ENCODE results near the gene ABCB4. TPM values are rescaled to one million over a fixed set of nuclear protein-coding genes. Genes with fewer than 3 reads are reported as not detected.

The ABCB4 gene
- polyA plus RNA-seq, 1 donor (not counting 4 experiments of a cell fraction or from before 2014, with no cell fraction given), result not detected

DNA sequence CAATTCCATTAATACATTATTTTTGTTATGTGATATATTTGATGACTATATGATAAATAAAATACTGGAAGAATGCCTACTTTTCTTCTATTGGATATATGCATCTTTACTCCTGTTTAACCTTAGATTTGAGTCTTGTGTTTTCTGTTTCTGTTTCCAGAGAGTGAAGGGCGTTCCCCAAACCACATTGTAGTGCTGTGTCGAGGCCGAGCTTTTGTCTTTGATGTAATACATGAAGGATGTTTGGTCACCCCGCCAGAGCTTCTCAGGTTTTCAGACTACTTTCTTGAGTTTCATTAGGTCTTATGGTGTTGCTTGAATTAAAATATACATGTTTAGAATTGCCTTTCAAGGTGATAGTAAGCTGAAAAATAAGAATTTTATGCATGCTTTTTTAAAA is 106.3 kb downstream of the ABCB4 start:
- no peak for FAIRE-seq
- H3K9me3 ChIP-seq (ENCODE audit: control insufficient read depth, low read depth, low read length), result no peaks in the 10 kb centered on the region
- no peak overlapping the region for H3K9ac ChIP-seq (ENCODE audit: control insufficient read depth, extremely low read depth, insufficient read depth, low read length)
- H3K27ac ChIP-seq (ENCODE audit: control insufficient read depth, insufficient read depth, low read length), result no peak overlapping the region
- no peak for DNase-seq (ENCODE audit: low read depth, low spot score)
- H3K79me2 ChIP-seq (ENCODE audit: control insufficient read depth, insufficient read depth, low read length), result no peaks in the 10 kb centered on the region
- peaks cover 4% of the 10 kb centered on the region for H3K4me1 ChIP-seq (ENCODE audit: control insufficient read depth, extremely low read depth, insufficient read depth, low read length)
- no peak for TF ChIP-seq EZH2 (IDR thresholded peaks at IDR 0.05; ENCODE audit: low read length)
- TF ChIP-seq, protein P1, sequence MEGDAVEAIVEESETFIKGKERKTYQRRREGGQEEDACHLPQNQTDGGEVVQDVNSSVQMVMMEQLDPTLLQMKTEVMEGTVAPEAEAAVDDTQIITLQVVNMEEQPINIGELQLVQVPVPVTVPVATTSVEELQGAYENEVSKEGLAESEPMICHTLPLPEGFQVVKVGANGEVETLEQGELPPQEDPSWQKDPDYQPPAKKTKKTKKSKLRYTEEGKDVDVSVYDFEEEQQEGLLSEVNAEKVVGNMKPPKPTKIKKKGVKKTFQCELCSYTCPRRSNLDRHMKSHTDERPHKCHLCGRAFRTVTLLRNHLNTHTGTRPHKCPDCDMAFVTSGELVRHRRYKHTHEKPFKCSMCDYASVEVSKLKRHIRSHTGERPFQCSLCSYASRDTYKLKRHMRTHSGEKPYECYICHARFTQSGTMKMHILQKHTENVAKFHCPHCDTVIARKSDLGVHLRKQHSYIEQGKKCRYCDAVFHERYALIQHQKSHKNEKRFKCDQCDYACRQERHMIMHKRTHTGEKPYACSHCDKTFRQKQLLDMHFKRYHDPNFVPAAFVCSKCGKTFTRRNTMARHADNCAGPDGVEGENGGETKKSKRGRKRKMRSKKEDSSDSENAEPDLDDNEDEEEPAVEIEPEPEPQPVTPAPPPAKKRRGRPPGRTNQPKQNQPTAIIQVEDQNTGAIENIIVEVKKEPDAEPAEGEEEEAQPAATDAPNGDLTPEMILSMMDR (optimal IDR thresholded peaks at IDR 0.05 in 1 of 3, IDR thresholded peaks at IDR 0.05 in 1 of 3, conservative IDR thresholded peaks at IDR 0.05 in 1 of 3; ENCODE audit: extremely low read depth in 1 of 3, insufficient read depth in 2 of 3, low read length in 3 of 3), result no peak
- H4K20me1 ChIP-seq (ENCODE audit: control insufficient read depth, extremely low read depth, insufficient read depth, low read length), result no peaks in the 10 kb centered on the region
- no peaks in the 10 kb centered on the region for H3K9me1 ChIP-seq (ENCODE audit: control insufficient read depth, extremely low read depth, insufficient read depth, low read length)
- H3K4me3 ChIP-seq (ENCODE audit: control insufficient read depth in 2 of 3, extremely low read depth in 1 of 3, insufficient read depth in 2 of 3, low read depth in 1 of 3, low read length in 3 of 3), result no peak overlapping the region
- H3K4me2 ChIP-seq (ENCODE audit: control insufficient read depth, extremely low read depth, insufficient read depth, low read depth, low read length), result no peak overlapping the region
- no peaks in the 10 kb centered on the region for H3K36me3 ChIP-seq (ENCODE audit: control insufficient read depth in 2 of 2, extremely low read depth in 1 of 2, insufficient read depth in 2 of 2, low read length in 2 of 2)
- H2AFZ ChIP-seq (ENCODE audit: control insufficient read depth, low read length), result no peak overlapping the region
- dilution Hi-C loops (cut with MboI; ENCODE audit: extremely low pct_ligation_motif_present, low sequenced_read_pairs), result no loop called here
- H3K27me3 ChIP-seq (ENCODE audit: control insufficient read depth, extremely low read depth, insufficient read depth, low read length), result no peaks in the 10 kb centered on the region

DNA sequence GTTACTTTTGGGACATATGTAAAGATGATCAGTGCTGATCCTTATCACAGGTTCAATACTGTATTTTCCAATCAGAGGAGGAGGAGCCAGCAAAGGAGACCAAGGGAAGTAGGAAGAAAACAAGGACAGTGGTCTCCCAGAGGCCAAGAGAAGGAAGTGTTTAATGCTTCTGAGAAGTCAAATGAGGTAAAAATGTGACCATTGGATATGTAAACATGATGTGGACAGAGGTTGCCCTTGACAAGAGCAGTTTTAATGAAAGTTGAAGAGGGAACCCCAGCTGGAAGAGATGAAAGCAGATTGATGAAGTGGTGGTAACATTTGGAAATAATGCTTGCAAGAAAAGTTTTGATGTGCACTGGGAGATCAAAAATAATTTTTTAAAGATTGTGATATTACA is 111.2 kb downstream of the ABCB4 start:
- Histone ChIP-seq H3K27ac (ENCODE audit: control insufficient read depth, insufficient read depth, low read length) (no peak overlapping the region), H3K9me3 (ENCODE audit: control insufficient read depth, low read depth, low read length) (no peaks in the 10 kb centered on the region), H4K20me1 (ENCODE audit: control insufficient read depth, extremely low read depth, insufficient read depth, low read length) (no peaks in the 10 kb centered on the region), H3K9me1 (ENCODE audit: control insufficient read depth, extremely low read depth, insufficient read depth, low read length) (no peaks in the 10 kb centered on the region), H3K4me2 (ENCODE audit: control insufficient read depth, extremely low read depth, insufficient read depth, low read depth, low read length) (no peak overlapping the region), H3K36me3 (ENCODE audit: control insufficient read depth in 2 of 2, extremely low read depth in 1 of 2, insufficient read depth in 2 of 2, low read length in 2 of 2) (no peaks in the 10 kb centered on the region), H3K4me3 (ENCODE audit: control insufficient read depth in 2 of 3, extremely low read depth in 1 of 3, insufficient read depth in 2 of 3, low read depth in 1 of 3, low read length in 3 of 3) (no peak overlapping the region), H2AFZ (ENCODE audit: control insufficient read depth, low read length) (no peak overlapping the region), H3K79me2 (ENCODE audit: control insufficient read depth, insufficient read depth, low read length) (no peaks in the 10 kb centered on the region), H3K27me3 (ENCODE audit: control insufficient read depth, extremely low read depth, insufficient read depth, low read length) (no peaks in the 10 kb centered on the region), H3K4me1 (ENCODE audit: control insufficient read depth, extremely low read depth, insufficient read depth, low read length) (peaks cover 10% of the 10 kb centered on the region), H3K9ac (ENCODE audit: control insufficient read depth, extremely low read depth, insufficient read depth, low read length) (no peak overlapping the region)
- dilution Hi-C loops (cut with MboI; ENCODE audit: extremely low pct_ligation_motif_present, low sequenced_read_pairs), result no loop called here
- FAIRE-seq (no peak), DNase-seq (ENCODE audit: low read depth, low spot score) (no peak)
- TF ChIP-seq, protein P1 (optimal IDR thresholded peaks at IDR 0.05 in 1 of 3, IDR thresholded peaks at IDR 0.05 in 1 of 3, conservative IDR thresholded peaks at IDR 0.05 in 1 of 3; ENCODE audit: extremely low read depth in 1 of 3, insufficient read depth in 2 of 3, low read length in 3 of 3), result no peak
- TF ChIP-seq EZH2 (IDR thresholded peaks at IDR 0.05; ENCODE audit: low read length), result no peak

Measured in keratinocyte (primary cell).